SJCRH30 (cell line): ENCODE results near the gene GCN1. TPM values are rescaled to one million over a fixed set of nuclear protein-coding genes. Genes with fewer than 3 reads are reported as not detected.

Experiments
- DNase-seq, 2 experiments: peaks; one replicate each; pipeline ENCODE4 v3.0.0-alpha.2; 2015 to 2020
- H3K27ac ChIP-seq: fragments of 250-450 bp; sonication (Bioruptor Pico); 2 replicates; pipeline ENCODE4 v1.5.1; 2020; ENCODE audit warnings: mild to moderate bottlenecking, moderate library complexity
- H3K27me3 ChIP-seq: fragments of 250-450 bp; sonication (Bioruptor Pico); 2 replicates; pipeline ENCODE4 v1.5.1; 2020; ENCODE audit warnings: mild to moderate bottlenecking, moderate library complexity
- H3K36me3 ChIP-seq: fragments of 250-450 bp; sonication (Bioruptor Pico); 2 replicates; pipeline ENCODE4 v1.5.1; 2020; ENCODE audit warnings: mild to moderate bottlenecking, moderate library complexity
- H3K4me1 ChIP-seq: fragments of 250-450 bp; sonication (Bioruptor Pico); 2 replicates; pipeline ENCODE4 v1.5.1; 2020; ENCODE audit warnings: mild to moderate bottlenecking, moderate library complexity
- H3K4me3 ChIP-seq: fragments of 250-450 bp; sonication (Bioruptor Pico); 2 replicates; pipeline ENCODE4 v1.5.1; 2020; ENCODE audit warnings: mild to moderate bottlenecking, moderate library complexity
- H3K9me3 ChIP-seq: fragments of 250-450 bp; sonication (Bioruptor Pico); replicated peaks from 2 replicates; pipeline ENCODE4 v1.5.1; 2020; ENCODE audit warnings: mild to moderate bottlenecking, moderate library complexity
- total RNA-seq: library from RNA; depleted of rRNA; stranded (reverse); fragments of >200 nt; shearing (Covaris generic); gene quantifications from 2 replicates; pipeline ENCODE4 v1.2.3, GENCODE V29; 2014

The GCN1 gene
- total RNA-seq, 1 experiment from 2014 or later, result 61.9 TPM

GRCh38 chr12:120186654-120187053, 7.9 kb downstream of the GCN1 start:
- no peak for DNase-seq
- H3K36me3 ChIP-seq, result peaks cover 49% of the 10 kb centered on the region
- no peak overlapping the region for H3K4me3 ChIP-seq
- H3K27ac ChIP-seq, result no peak overlapping the region
- H3K9me3 ChIP-seq, result no peaks in the 10 kb centered on the region
- H3K4me1 ChIP-seq, result no peaks in the 10 kb centered on the region
- no peaks in the 10 kb centered on the region for H3K27me3 ChIP-seq

GRCh38 chr12:120183211-120183631, 11.3 kb downstream of the GCN1 start:
- H3K36me3 ChIP-seq, result peaks cover 55% of the 10 kb centered on the region

GRCh38 chr12:120181991-120182631, 12.4 kb downstream of the GCN1 start:
- Histone ChIP-seq H3K4me3 (no peak overlapping the region), H3K27ac (no peak overlapping the region), H3K4me1 (no peaks in the 10 kb centered on the region), H3K9me3 (no peaks in the 10 kb centered on the region), H3K36me3 (peaks cover 63% of the 10 kb centered on the region), H3K27me3 (no peaks in the 10 kb centered on the region)
- no peak for DNase-seq

More at GRCh38 chr12:120183211-120183631, 11.3 kb downstream of the GCN1 start:
- Histone ChIP-seq H3K4me1 (no peaks in the 10 kb centered on the region), H3K4me3 (no peak overlapping the region), H3K9me3 (no peaks in the 10 kb centered on the region), H3K27me3 (no peaks in the 10 kb centered on the region), H3K27ac (no peak overlapping the region)
- DNase-seq, result no peak

GRCh38 chr12:120180975-120181374, 13.5 kb downstream of the GCN1 start:
- Histone ChIP-seq H3K27me3 (no peaks in the 10 kb centered on the region), H3K4me3 (no peak overlapping the region), H3K4me1 (no peaks in the 10 kb centered on the region), H3K9me3 (no peaks in the 10 kb centered on the region), H3K27ac (no peak overlapping the region), H3K36me3 (peaks cover 67% of the 10 kb centered on the region)
- no peak for DNase-seq

- Histone ChIP-seq H3K9me3 (no peaks in the 10 kb centered on the region), H3K27me3 (no peaks in the 10 kb centered on the region), H3K36me3 (peaks cover 69% of the 10 kb centered on the region), H3K4me3 (no peak overlapping the region), H3K27ac (no peak overlapping the region), H3K4me1 (no peaks in the 10 kb centered on the region)
- DNase-seq, result no peak
Measured at GRCh38 chr12:120175537-120175936, 19.0 kb downstream of the GCN1 start.

GRCh38 chr12:120175062-120175461, 19.5 kb downstream of the GCN1 start:
- Histone ChIP-seq H3K4me1 (no peaks in the 10 kb centered on the region), H3K9me3 (no peaks in the 10 kb centered on the region), H3K27me3 (no peaks in the 10 kb centered on the region), H3K27ac (no peak overlapping the region), H3K36me3 (peaks cover 67% of the 10 kb centered on the region), H3K4me3 (no peak overlapping the region)
- DNase-seq, result no peak

GRCh38 chr12:120172053-120172452, 22.5 kb downstream of the GCN1 start:
- no peak for DNase-seq
- Histone ChIP-seq H3K36me3 (peaks cover 49% of the 10 kb centered on the region), H3K4me1 (no peaks in the 10 kb centered on the region), H3K27me3 (no peaks in the 10 kb centered on the region), H3K27ac (no peak overlapping the region), H3K9me3 (no peaks in the 10 kb centered on the region), H3K4me3 (no peak overlapping the region)

GRCh38 chr12:120170631-120171030, 23.9 kb downstream of the GCN1 start:
- Histone ChIP-seq H3K27ac (no peak overlapping the region), H3K9me3 (no peaks in the 10 kb centered on the region), H3K36me3 (peaks cover 38% of the 10 kb centered on the region), H3K27me3 (no peaks in the 10 kb centered on the region), H3K4me1 (no peaks in the 10 kb centered on the region), H3K4me3 (no peak overlapping the region)
- no peak for DNase-seq

GRCh38 chr12:120169946-120170345, 24.6 kb downstream of the GCN1 start:
- Histone ChIP-seq H3K27ac (no peak overlapping the region), H3K9me3 (no peaks in the 10 kb centered on the region), H3K36me3 (peaks cover 32% of the 10 kb centered on the region), H3K4me3 (no peak overlapping the region), H3K27me3 (no peaks in the 10 kb centered on the region), H3K4me1 (no peaks in the 10 kb centered on the region)
- no peak for DNase-seq

- DNase-seq, result no peak
- Histone ChIP-seq H3K27me3 (no peaks in the 10 kb centered on the region), H3K9me3 (no peaks in the 10 kb centered on the region), H3K4me3 (no peak overlapping the region), H3K36me3 (peaks cover 28% of the 10 kb centered on the region), H3K4me1 (no peaks in the 10 kb centered on the region), H3K27ac (no peak overlapping the region)
Measured at GRCh38 chr12:120168337-120168736, 26.2 kb downstream of the GCN1 start.

GRCh38 chr12:120167529-120168095, 26.9 kb downstream of the GCN1 start:
- no peak for DNase-seq
- Histone ChIP-seq H3K4me3 (no peak overlapping the region), H3K27ac (no peak overlapping the region), H3K27me3 (no peaks in the 10 kb centered on the region), H3K36me3 (peaks cover 23% of the 10 kb centered on the region), H3K4me1 (no peaks in the 10 kb centered on the region), H3K9me3 (no peaks in the 10 kb centered on the region)

- peaks cover 43% of the 10 kb centered on the region for H3K36me3 ChIP-seq
- H3K27ac ChIP-seq, result no peak overlapping the region
- H3K9me3 ChIP-seq, result no peaks in the 10 kb centered on the region
- H3K27me3 ChIP-seq, result no peaks in the 10 kb centered on the region
- no peaks in the 10 kb centered on the region for H3K4me1 ChIP-seq
- DNase-seq, result no peak
- H3K4me3 ChIP-seq, result no peak overlapping the region
Measured at GRCh38 chr12:120164293-120164692, 30.2 kb downstream of the GCN1 start.

GRCh38 chr12:120162763-120163162, 31.8 kb downstream of the GCN1 start:
- no peak for DNase-seq
- Histone ChIP-seq H3K27me3 (no peaks in the 10 kb centered on the region), H3K27ac (no peak overlapping the region), H3K4me3 (no peak overlapping the region), H3K4me1 (no peaks in the 10 kb centered on the region), H3K36me3 (peaks cover 47% of the 10 kb centered on the region), H3K9me3 (no peaks in the 10 kb centered on the region)

- Histone ChIP-seq H3K27me3 (no peaks in the 10 kb centered on the region), H3K27ac (no peak overlapping the region), H3K4me3 (no peak overlapping the region), H3K9me3 (no peaks in the 10 kb centered on the region), H3K4me1 (no peaks in the 10 kb centered on the region), H3K36me3 (peaks cover 51% of the 10 kb centered on the region)
- DNase-seq, result no peak
Measured at GRCh38 chr12:120161852-120162251, 32.7 kb downstream of the GCN1 start.

GRCh38 chr12:120159509-120160237, 34.8 kb downstream of the GCN1 start:
- H3K27ac ChIP-seq, result no peak overlapping the region
- no peaks in the 10 kb centered on the region for H3K4me1 ChIP-seq
- no peak for DNase-seq
- peaks cover 66% of the 10 kb centered on the region for H3K36me3 ChIP-seq
- no peak overlapping the region for H3K4me3 ChIP-seq
- H3K27me3 ChIP-seq, result no peaks in the 10 kb centered on the region
- H3K9me3 ChIP-seq, result no peaks in the 10 kb centered on the region
